OCI-LY3 (cell line): ENCODE measurements around the gene RIN3.

ENCODE experiments used
- H2AFZ ChIP-seq: fragments of 200-600, 300-600 bp; shearing (Covaris generic); 2 replicates; pipeline ENCODE4 v1.6.0; 2014; ENCODE audit warnings: antibody characterized with exemption, low read depth, low read length
- H3K27ac ChIP-seq: fragments of 200-600, 300-600 bp; sonication (generic); 2 replicates; pipeline ENCODE4 v1.5.1; 2014; ENCODE audit warnings: mild to moderate bottlenecking, low read length, moderate library complexity, mixed read lengths
- H3K27me3 ChIP-seq: fragments of 200-600, 300-600 bp; sonication (generic); 2 replicates; pipeline ENCODE4 v1.6.1; 2014; ENCODE audit warnings: low read depth, low read length, mixed read lengths
- H3K36me3 ChIP-seq: fragments of 200-600, 300-600 bp; sonication (generic); replicated peaks from 2 replicates; pipeline ENCODE3; 2014; ENCODE audit warnings: low read depth, low read length, mixed read lengths
- H3K4me1 ChIP-seq: fragments of 300-600, 200-600 bp; sonication (generic); 2 replicates; pipeline ENCODE4 v1.6.1; 2014; ENCODE audit warnings: low read length, mixed read lengths
- H3K4me2 ChIP-seq: fragments of 200-600, 300-600 bp; sonication (generic); 2 replicates; pipeline ENCODE4 v1.6.1; 2014; ENCODE audit warnings: low read length, mixed read lengths
- H3K4me3 ChIP-seq: fragments of 300-600, 200-600 bp; sonication (generic); 2 replicates; pipeline ENCODE4 v1.5.1; 2014; ENCODE audit warnings: antibody characterized with exemption, mild to moderate bottlenecking, low read length, moderate library complexity
- H3K79me2 ChIP-seq: fragments of 300-600, 200-600 bp; shearing (Covaris generic); 2 replicates; pipeline ENCODE4 v1.6.1; 2014; ENCODE audit warnings: mild to moderate bottlenecking, low read length, mixed read lengths
- H3K9ac ChIP-seq: fragments of 300-600, 200-600 bp; shearing (Covaris generic); 2 replicates; pipeline ENCODE4 v1.6.0; 2014; ENCODE audit warnings: mild to moderate bottlenecking, low read length, moderate library complexity
- H3K9me3 ChIP-seq: fragments of 200-600, 300-600 bp; shearing (Covaris generic); 2 replicates; pipeline ENCODE4 v1.6.1; 2014; ENCODE audit warnings: low read length, mixed read lengths; ENCODE audit not compliant: insufficient read depth
- H4K20me1 ChIP-seq: fragments of 200-600, 300-600 bp; sonication (generic); 2 replicates; pipeline ENCODE4 v1.6.1; 2016; ENCODE audit warnings: low read length, mixed read lengths; ENCODE audit not compliant: insufficient read depth
- CTCF ChIP-seq: fragments of 200-600, 300-600 bp; sonication (generic); IDR thresholded peaks from 2 replicates; pipeline ENCODE4 v1.5.1; 2014; ENCODE audit warnings: antibody characterized with exemption, low read length, low read depth
- EZH2phosphoT487 ChIP-seq: fragments of 200-600 bp; shearing (Covaris generic); IDR thresholded peaks from 2 replicates; pipeline ENCODE4 v1.6.1; 2018; ENCODE audit warnings: antibody characterized with exemption, mixed run types, low read depth

The RIN3 gene

GRCh38 chr14:92659765-92660561, 146.4 kb downstream of the RIN3 start:
- Histone ChIP-seq H3K36me3 (peaks cover 8% of the 10 kb centered on the region), H4K20me1 (no peaks in the 10 kb centered on the region), H2AFZ (no peak overlapping the region), H3K9me3 (no peaks in the 10 kb centered on the region), H3K27ac (peak overlapping the region; percentile 65), H3K27me3 (no peaks in the 10 kb centered on the region), H3K79me2 (no peaks in the 10 kb centered on the region), H3K9ac (peak overlapping the region; percentile 26; the same call in 1 of the 2 replicates), H3K4me2 (peak overlapping the region; percentile 21), H3K4me1 (peaks cover 21% of the 10 kb centered on the region), H3K4me3 (no peak overlapping the region)
- TF ChIP-seq CTCF (no peak), EZH2phosphoT487 (no peak)

DNA sequence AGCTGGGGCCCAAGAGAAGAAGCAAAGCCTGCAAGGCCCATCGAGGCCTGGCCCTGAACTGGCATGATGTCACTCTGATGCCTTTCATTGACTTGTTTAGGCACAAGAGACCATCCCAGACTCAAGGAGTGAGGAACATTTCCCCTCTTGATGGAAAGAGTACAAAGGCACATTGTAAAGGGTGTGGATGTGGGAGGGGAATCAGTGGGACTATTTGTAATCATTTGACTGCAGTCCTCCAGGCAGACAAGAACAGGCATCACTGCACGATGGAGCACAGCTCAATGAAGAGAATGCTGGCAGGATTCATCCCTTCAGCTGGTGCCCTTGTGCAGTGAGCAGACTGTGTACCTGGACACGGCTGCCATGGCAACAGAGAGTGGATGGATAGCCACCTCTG, 147.0 kb downstream of the RIN3 start:
- H3K36me3 ChIP-seq: peaks cover 8% of the 10 kb centered on the region
- H3K27me3 ChIP-seq: no peaks in the 10 kb centered on the region
- H3K27ac ChIP-seq: peak overlapping the region; percentile 65; the same call in 1 of the 2 replicates
- peaks cover 21% of the 10 kb centered on the region for H3K4me1 ChIP-seq
- H3K4me2 ChIP-seq: peak overlapping the region; percentile 21; the same call in 1 of the 2 replicates
- no peaks in the 10 kb centered on the region for H3K9me3 ChIP-seq
- no peaks in the 10 kb centered on the region for H4K20me1 ChIP-seq
- no peaks in the 10 kb centered on the region for H3K79me2 ChIP-seq
- H3K4me3 ChIP-seq: no peak overlapping the region
- no peak overlapping the region for H3K9ac ChIP-seq
- TF ChIP-seq EZH2phosphoT487: no peak
- no peak overlapping the region for H2AFZ ChIP-seq

GRCh38 chr14:92663049-92663448, 149.5 kb downstream of the RIN3 start:
- Histone ChIP-seq H3K79me2 (no peaks in the 10 kb centered on the region), H4K20me1 (no peaks in the 10 kb centered on the region), H3K9ac (no peak overlapping the region), H3K4me1 (peaks cover 21% of the 10 kb centered on the region), H3K9me3 (no peaks in the 10 kb centered on the region), H2AFZ (no peak overlapping the region), H3K27me3 (no peaks in the 10 kb centered on the region), H3K4me2 (no peak overlapping the region), H3K27ac (no peak overlapping the region), H3K36me3 (peaks cover 8% of the 10 kb centered on the region), H3K4me3 (no peak overlapping the region)
- TF ChIP-seq EZH2phosphoT487: no peak
- TF ChIP-seq CTCF: no peak

GRCh38 chr14:92665661-92666110, 152.1 kb downstream of the RIN3 start:
- Histone ChIP-seq H3K4me1 (peaks cover 1% of the 10 kb centered on the region; the same call in 1 of the 2 replicates), H3K27ac (no peak overlapping the region), H3K9ac (no peak overlapping the region), H3K4me2 (no peak overlapping the region), H2AFZ (no peak overlapping the region), H3K9me3 (no peaks in the 10 kb centered on the region), H3K4me3 (no peak overlapping the region), H3K36me3 (peaks cover 1% of the 10 kb centered on the region), H3K79me2 (no peaks in the 10 kb centered on the region), H3K27me3 (no peaks in the 10 kb centered on the region), H4K20me1 (no peaks in the 10 kb centered on the region)
- TF ChIP-seq CTCF: no peak
- TF ChIP-seq EZH2phosphoT487: no peak
